Gastroesophageal sphincter (tissue), 4 donors: Measurements from ENCODE around the gene LEKR1. TPM values are rescaled to one million over a fixed set of nuclear protein-coding genes. Genes with fewer than 3 reads are reported as not detected.

Experiments
- ATAC-seq: fragments of 150-250 bp; one replicate; pipeline ENCODE4 v1.9.1; 2016; ENCODE audit warnings: mild to moderate bottlenecking, moderate library complexity
- H3K27ac ChIP-seq, 4 donors: fragments of 200-600 bp; sonication (generic) in 3 of 4; 1 replicate in 3 of 4; 2 replicates in 1 of 4; pipeline ENCODE4 v1.5.1; 2016 to 2019
- H3K27me3 ChIP-seq: fragments of 200-600 bp; sonication (generic); one replicate; pipeline ENCODE4 v1.5.1; 2019
- H3K36me3 ChIP-seq, 2 donors: fragments of 200-600 bp; sonication (generic); one replicate each; pipeline ENCODE4 v1.5.1; 2019; ENCODE audit warnings: control low read depth in 1 of 2
- H3K4me1 ChIP-seq, 3 donors: fragments of 200-600 bp; sonication (generic); 1 replicate in 2 of 3; 2 replicates in 1 of 3; pipeline ENCODE4 v1.5.1; 2016 to 2019; ENCODE audit warnings: control low read depth in 2 of 3
- H3K4me3 ChIP-seq, 2 donors: fragments of 200-600 bp; sonication (generic); one replicate each; pipeline ENCODE4 v1.5.1; 2019; ENCODE audit warnings: mild to moderate bottlenecking in 1 of 2, moderate library complexity in 1 of 2
- H3K9me3 ChIP-seq, 3 donors: fragments of 200-600 bp; sonication (generic); one replicate each; pipeline ENCODE4 v1.5.1; 2017 to 2019; ENCODE audit warnings: control low read depth in 2 of 3
- EP300 ChIP-seq: sonication (generic); formaldehyde crosslinking; IDR thresholded peaks from one replicate; pipeline ENCODE4 v1.6.1; 2017; ENCODE audit warnings: antibody characterized with exemption, mild to moderate bottlenecking
- POLR2A ChIP-seq, 2 donors: fragments of 450-650 bp; IDR thresholded peaks; one replicate each; pipeline ENCODE4 v1.6.1; 2017; ENCODE audit warnings: antibody characterized with exemption in 2 of 2, mild to moderate bottlenecking in 2 of 2, moderate library complexity in 1 of 2
- POLR2AphosphoS5 ChIP-seq: sonication (generic); formaldehyde crosslinking; IDR thresholded peaks from one replicate; pipeline ENCODE4 v1.6.1; 2017; ENCODE audit warnings: antibody characterized with exemption
- WGBS, 2 donors: methylation state at CpG; one replicate each; pipeline ENCODE4 v1.1.5; 2018; ENCODE audit warnings: low coverage in 1 of 2; 5-methylcytosine and 5-hydroxymethylcytosine counted together
- total RNA-seq, 4 donors: library from RNA; depleted of rRNA; stranded (reverse); fragments of >200 nt; gene quantifications; one replicate each; pipeline ENCODE4 v1.1.0, GENCODE V29; 2016
- TF ChIP-seq, protein P1 (sequence below), 4 experiments: fragments of 200-600 bp in 2 of 4; fragments of 450-650 bp in 2 of 4; sonication (generic) in 1 of 4; IDR thresholded peaks; one replicate each; pipeline ENCODE4 v1.5.1; 2017 to 2019; ENCODE audit warnings: antibody characterized with exemption in 4 of 4, mild to moderate bottlenecking in 2 of 4, moderate library complexity in 2 of 4

LEKR1 gene
- total RNA-seq, 4 donors from 2014 or later, result 2.7 TPM; not detected in 3

DNA sequence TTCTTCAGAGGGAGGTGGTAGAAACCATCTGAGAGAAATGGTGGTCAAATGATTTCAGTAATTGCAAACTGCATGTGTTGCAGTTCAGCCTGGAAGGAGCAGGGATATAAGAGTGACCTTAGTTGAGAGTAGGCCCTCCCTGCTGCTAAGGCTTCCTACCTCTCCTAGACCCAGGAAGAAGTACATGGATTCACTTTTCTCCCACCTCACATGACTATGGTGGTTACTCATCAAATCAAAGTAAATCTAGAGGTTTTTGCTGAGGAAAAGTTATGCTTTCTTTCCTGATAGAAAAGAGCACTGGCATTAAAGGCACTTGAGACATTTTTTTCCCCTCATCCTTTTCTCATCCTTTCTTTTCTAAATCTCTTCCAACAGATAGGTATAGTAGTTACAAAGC is 43.2 kb upstream of the LEKR1 start:
- no peaks in the 10 kb centered on the region for H3K4me1 ChIP-seq
- ATAC-seq, result no peak

DNA sequence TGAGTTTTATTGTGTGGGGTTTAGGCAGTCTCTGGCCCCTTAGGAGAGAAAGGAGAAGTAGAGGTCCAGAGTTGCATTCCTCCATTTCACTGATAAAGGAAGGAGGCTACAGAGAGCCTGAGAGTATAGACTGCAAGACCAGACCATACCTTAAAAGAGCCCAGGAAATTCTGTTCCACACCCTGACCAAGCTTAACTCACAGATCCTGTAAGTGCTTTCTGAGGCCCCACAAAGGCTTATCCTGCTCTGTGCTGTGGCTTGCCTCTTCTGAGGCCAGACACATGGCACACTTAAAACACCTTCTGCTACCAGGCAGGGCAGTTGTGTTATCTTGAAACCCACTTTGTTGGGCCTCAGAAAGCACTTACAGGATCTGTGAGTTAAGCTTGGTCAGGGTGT is 39.2 kb upstream of the LEKR1 start:
- Histone ChIP-seq H3K4me1 (no peaks in the 10 kb centered on the region), H3K36me3 (peaks cover 0 to 6% of the 10 kb centered on the region in 2 donors), H3K9me3 (no peaks in the 10 kb centered on the region), H3K27me3 (no peaks in the 10 kb centered on the region), H3K4me3 (no peak overlapping the region), H3K27ac (no peak overlapping the region)
- ATAC-seq, result no peak
- TF ChIP-seq, protein P1, sequence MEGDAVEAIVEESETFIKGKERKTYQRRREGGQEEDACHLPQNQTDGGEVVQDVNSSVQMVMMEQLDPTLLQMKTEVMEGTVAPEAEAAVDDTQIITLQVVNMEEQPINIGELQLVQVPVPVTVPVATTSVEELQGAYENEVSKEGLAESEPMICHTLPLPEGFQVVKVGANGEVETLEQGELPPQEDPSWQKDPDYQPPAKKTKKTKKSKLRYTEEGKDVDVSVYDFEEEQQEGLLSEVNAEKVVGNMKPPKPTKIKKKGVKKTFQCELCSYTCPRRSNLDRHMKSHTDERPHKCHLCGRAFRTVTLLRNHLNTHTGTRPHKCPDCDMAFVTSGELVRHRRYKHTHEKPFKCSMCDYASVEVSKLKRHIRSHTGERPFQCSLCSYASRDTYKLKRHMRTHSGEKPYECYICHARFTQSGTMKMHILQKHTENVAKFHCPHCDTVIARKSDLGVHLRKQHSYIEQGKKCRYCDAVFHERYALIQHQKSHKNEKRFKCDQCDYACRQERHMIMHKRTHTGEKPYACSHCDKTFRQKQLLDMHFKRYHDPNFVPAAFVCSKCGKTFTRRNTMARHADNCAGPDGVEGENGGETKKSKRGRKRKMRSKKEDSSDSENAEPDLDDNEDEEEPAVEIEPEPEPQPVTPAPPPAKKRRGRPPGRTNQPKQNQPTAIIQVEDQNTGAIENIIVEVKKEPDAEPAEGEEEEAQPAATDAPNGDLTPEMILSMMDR (IDR thresholded peaks at IDR 0.05), result no peak
- TF ChIP-seq POLR2AphosphoS5 (no peak), EP300 (no peak), POLR2A (IDR thresholded peaks at IDR 0.05) (no peak)

More for the DNA sequence above, 43.2 kb upstream of the LEKR1 start:
- H3K36me3 ChIP-seq, result peaks cover 0 to 1% of the 10 kb centered on the region in 2 donors
- no peaks in the 10 kb centered on the region for H3K27me3 ChIP-seq
- H3K9me3 ChIP-seq, result no peaks in the 10 kb centered on the region
- TF ChIP-seq POLR2AphosphoS5 (no peak), EP300 (no peak), POLR2A (IDR thresholded peaks at IDR 0.05) (no peak)
- TF ChIP-seq, protein P1 (IDR thresholded peaks at IDR 0.05), result no peak
- no peak overlapping the region for H3K27ac ChIP-seq
- no peak overlapping the region for H3K4me3 ChIP-seq

DNA sequence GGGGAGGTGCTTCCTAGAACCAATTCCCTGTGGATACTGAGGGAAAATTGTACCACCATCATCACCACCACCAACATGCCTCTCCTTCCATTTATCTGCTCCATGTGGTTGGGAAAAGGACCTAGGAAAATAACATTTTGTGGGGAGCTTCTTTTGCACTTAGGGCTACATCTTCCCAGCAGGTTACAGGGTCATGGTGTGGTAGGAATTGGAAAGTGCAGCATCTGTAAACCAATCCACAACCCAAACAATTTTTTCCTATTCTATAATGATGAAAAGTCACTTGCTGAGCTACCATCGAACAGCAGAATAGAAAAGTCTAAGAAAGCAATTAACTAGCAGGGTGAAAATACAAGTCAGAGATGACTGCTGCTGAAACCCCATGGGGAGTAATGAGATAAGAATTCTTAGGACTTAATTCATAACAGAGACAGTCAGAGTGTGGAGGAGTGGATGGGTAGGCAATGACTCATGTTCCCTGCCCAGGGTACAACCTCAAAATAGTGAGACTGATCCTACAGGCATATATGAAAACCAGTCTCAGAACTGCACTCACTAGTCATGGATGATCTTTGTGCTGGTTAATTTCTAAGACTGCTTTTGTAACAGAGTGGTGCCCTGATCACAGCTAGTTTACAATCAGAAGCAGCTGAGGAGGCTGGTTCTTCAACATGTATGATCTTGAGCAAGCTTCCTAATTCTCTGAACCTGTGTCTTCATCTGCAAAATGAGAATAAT is 38.1 kb upstream of the LEKR1 start:
- TF ChIP-seq, protein P1 (IDR thresholded peaks at IDR 0.05), result no peak
- TF ChIP-seq POLR2AphosphoS5, result no peak
- no peak for TF ChIP-seq POLR2A (IDR thresholded peaks at IDR 0.05)
- no peak for TF ChIP-seq EP300
- H3K4me1 ChIP-seq, result no peaks in the 10 kb centered on the region
- no peak overlapping the region for H3K4me3 ChIP-seq
- no peak for ATAC-seq
- H3K36me3 ChIP-seq, result peaks cover 0 to 6% of the 10 kb centered on the region in 2 donors
- no peaks in the 10 kb centered on the region for H3K9me3 ChIP-seq
- 70 to 93% methylated on average over 1 of the region's 1 CpG for WGBS, 2 donors
- no peaks in the 10 kb centered on the region for H3K27me3 ChIP-seq
- no peak overlapping the region for H3K27ac ChIP-seq

- Histone ChIP-seq H3K4me1 (no peaks in the 10 kb centered on the region), H3K27me3 (no peaks in the 10 kb centered on the region), H3K9me3 (no peaks in the 10 kb centered on the region), H3K36me3 (peaks cover 0 to 6% of the 10 kb centered on the region in 2 donors), H3K4me3 (no peak overlapping the region), H3K27ac (no peak overlapping the region)
- TF ChIP-seq EP300 (no peak), POLR2AphosphoS5 (no peak), POLR2A (IDR thresholded peaks at IDR 0.05) (no peak)
- TF ChIP-seq, protein P1 (IDR thresholded peaks at IDR 0.05), result no peak
- ATAC-seq, result no peak
- WGBS, 2 donors, result 86 to 96% methylated on average over 3 of the region's 3 CpGs
These were observed 37.3 kb upstream of the LEKR1 start for GRCh38 chr3:156788846-156789245.

DNA sequence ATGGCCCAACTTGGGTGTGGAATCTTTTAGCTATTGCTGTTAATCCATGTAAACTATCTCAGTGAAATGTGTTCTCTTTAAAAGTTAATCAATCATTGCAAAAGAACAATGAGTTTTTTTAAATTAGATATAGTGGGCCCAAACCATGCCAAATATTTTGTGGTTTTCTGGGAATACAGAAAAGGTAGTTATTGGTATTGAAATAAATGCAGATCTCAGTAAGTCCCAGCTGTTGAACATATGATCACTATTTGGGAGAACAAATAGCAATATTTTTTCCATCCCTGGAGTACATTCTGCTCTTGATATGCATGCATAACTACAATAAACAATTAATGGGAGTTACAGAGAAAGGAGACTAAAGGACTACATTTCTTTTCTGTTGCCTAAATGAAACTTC is 36.0 kb upstream of the LEKR1 start:
- no peak for TF ChIP-seq POLR2A (IDR thresholded peaks at IDR 0.05)
- no peak for TF ChIP-seq EP300
- H3K9me3 ChIP-seq, result no peaks in the 10 kb centered on the region
- H3K27ac ChIP-seq, result no peak overlapping the region
- no peak for ATAC-seq
- no peaks in the 10 kb centered on the region for H3K27me3 ChIP-seq
- H3K36me3 ChIP-seq, result peaks cover 0 to 6% of the 10 kb centered on the region in 2 donors
- no peaks in the 10 kb centered on the region for H3K4me1 ChIP-seq
- no peak overlapping the region for H3K4me3 ChIP-seq
